Panc1 (cell line): Measurements from ENCODE around the gene SCN3B. TPM values are rescaled to one million over a fixed set of nuclear protein-coding genes. Genes with fewer than 3 reads are reported as not detected.

Source experiments
- ATAC-seq: fragments of 200-7000 bp; cut with Tn5 transposase; 2 replicates; pipeline ENCODE4 v1.9.1; 2020; ENCODE audit warnings: mild to moderate bottlenecking, moderate library complexity
- BruUV-seq: library from RNA; stranded (reverse); fragments of 400-500 nt; replicated peaks from 2 replicates; lab custom pipeline; 2021; lab: Mats Ljungman, UMichigan
- CTCF ChIA-PET: fragments of 300-600 bp; sonication (Branson Sonifier 250); formaldehyde crosslinking; loops from one replicate; lab custom pipeline; 2022; ENCODE audit warnings: antibody characterized with exemption; lab: Charles Lee
- POLR2A ChIA-PET: fragments of 300-600 bp; sonication (Branson Sonifier 250); formaldehyde crosslinking; loops from one replicate; lab custom pipeline; 2022; ENCODE audit warnings: antibody characterized with exemption; lab: Charles Lee
- DNase-seq: peaks from one replicate; pipeline ENCODE4 v3.0.0-alpha.2; 2010; ENCODE audit warnings: low read depth, low spot score
- H3K27ac ChIP-seq: 2 replicates; pipeline ENCODE4 v1.5.1; 2011; ENCODE audit warnings: mild to moderate bottlenecking, low read length, inconsistent platforms
- H3K27me3 ChIP-seq: fragments of 200-500 bp; sonication (Bioruptor generic); 2 replicates; pipeline ENCODE4 v1.6.0; 2014; ENCODE audit warnings: low read length, inconsistent platforms; ENCODE audit not compliant: control insufficient read depth, insufficient read depth
- H3K36me3 ChIP-seq: fragments of 200-500 bp; sonication (Bioruptor generic); 2 replicates; pipeline ENCODE4 v1.5.1; 2014; ENCODE audit warnings: inconsistent platforms, mild to moderate bottlenecking, low read length, moderate library complexity; ENCODE audit not compliant: control insufficient read depth, insufficient read depth
- H3K4me1 ChIP-seq: 2 replicates; pipeline ENCODE4 v1.5.1; 2011; ENCODE audit warnings: inconsistent platforms, mild to moderate bottlenecking, low read length, moderate library complexity; ENCODE audit not compliant: control insufficient read depth, insufficient read depth
- H3K4me3 ChIP-seq, 2 experiments: 2 replicates each; pipeline ENCODE4 v1.5.1; 2011 to 2012; ENCODE audit warnings: low read depth in 2 of 2, low read length in 2 of 2, mild to moderate bottlenecking in 2 of 2, inconsistent platforms in 1 of 2, moderate library complexity in 1 of 2
- H3K9me3 ChIP-seq: fragments of 200-500 bp; sonication (Bioruptor generic); 2 replicates; pipeline ENCODE4 v1.5.1; 2014; ENCODE audit warnings: low read depth, mild to moderate bottlenecking, inconsistent platforms, low read length, moderate library complexity; ENCODE audit not compliant: control insufficient read depth, insufficient read depth
- POLR2AphosphoS5 ChIP-seq: IDR thresholded peaks from 2 replicates; pipeline ENCODE4 v1.6.1; 2012; ENCODE audit warnings: mild to moderate bottlenecking, low read depth, low read length, moderate library complexity
- SIN3A ChIP-seq: IDR thresholded peaks from 2 replicates; pipeline ENCODE4 v1.6.1; 2012; ENCODE audit warnings: low read depth, mild to moderate bottlenecking, low read length, moderate library complexity, borderline replicate concordance; ENCODE audit not compliant: insufficient read depth
- TCF7L2 ChIP-seq: IDR thresholded peaks from 2 replicates; pipeline ENCODE4 v1.6.1; 2011; ENCODE audit warnings: mild to moderate bottlenecking, low read depth, low read length, inconsistent platforms
- in situ Hi-C: cut with HindIII; loops from 2 replicates; pipeline ENCODE4 v1.10.0; 2016; ENCODE audit warnings: low sequenced_read_pairs, low pct_unique_long_range_greater_than_20kb
- intact Hi-C: fragments of 100-400 bp; cut with micrococcal nuclease; formaldehyde crosslinking; loops from one replicate; pipeline ENCODE4 v1.10.0; 2022; ENCODE audit not compliant: unreplicated experiment
- total RNA-seq: library from RNA; stranded (reverse); gene quantifications from one replicate; pipeline ENCODE4 v1.2.1, GENCODE V29; 2021; ENCODE audit not compliant: unreplicated experiment
- TF ChIP-seq, protein P1 (sequence below): fragments of 450-650 bp; IDR thresholded peaks from 2 replicates; pipeline ENCODE4 v1.5.1; 2017; ENCODE audit warnings: mild to moderate bottlenecking
- TF ChIP-seq, protein P2 (sequence below), 2 experiments: IDR thresholded peaks; 2 replicates each; pipeline ENCODE4 v1.6.1; 2011 to 2012; ENCODE audit warnings: low read depth in 2 of 2, control low read depth in 1 of 2, low read length in 1 of 2, mild to moderate bottlenecking in 1 of 2, moderate library complexity in 1 of 2; ENCODE audit not compliant: insufficient read depth in 1 of 2

The SCN3B gene
- total RNA-seq, 1 experiment from 2014 or later = 0.10 TPM

GRCh38 chr11:123695231-123695630 is 40.8 kb upstream of the SCN3B start:
- POLR2A ChIA-PET = no interaction called here
- CTCF ChIA-PET = interaction anchor here (0.6 kb wide), 2 partner anchors 37 to 1582 kb away, joined by 3 to 5 read pairs; no protein-coding TSS in a partner anchor

DNA sequence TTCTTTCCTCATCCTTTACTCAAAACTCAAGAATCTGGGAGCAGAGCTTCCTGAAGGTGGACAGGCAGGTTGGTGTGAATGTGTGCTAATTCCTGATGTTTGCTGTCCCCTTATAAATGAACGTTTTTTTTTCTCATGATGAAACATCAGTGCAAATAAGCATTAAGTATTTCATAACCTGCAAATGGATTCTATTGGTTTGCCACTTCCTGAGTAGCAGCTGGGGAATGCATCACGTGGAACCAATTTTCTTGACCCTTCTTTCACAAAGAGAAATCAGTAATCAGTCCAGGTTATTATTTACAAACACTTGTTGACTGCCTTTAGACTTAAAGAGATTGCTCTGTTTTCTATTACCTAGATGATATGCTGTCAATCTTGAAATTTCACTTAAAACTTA is 40.1 kb upstream of the SCN3B start:
- in situ Hi-C loops (no loop called here), intact Hi-C loops (no loop called here)
- no peak overlapping the region for H3K27ac ChIP-seq
- ChIA-PET POLR2A (no interaction called here), CTCF (no interaction called here)
- BruUV-seq = no TSS peak
- no peaks in the 10 kb centered on the region for H3K9me3 ChIP-seq
- ATAC-seq = no peak
- H3K36me3 ChIP-seq = no peaks in the 10 kb centered on the region
- H3K4me3 ChIP-seq = no peak overlapping the region
- TF ChIP-seq TCF7L2 (no peak), SIN3A (no peak)
- TF ChIP-seq, protein P1, sequence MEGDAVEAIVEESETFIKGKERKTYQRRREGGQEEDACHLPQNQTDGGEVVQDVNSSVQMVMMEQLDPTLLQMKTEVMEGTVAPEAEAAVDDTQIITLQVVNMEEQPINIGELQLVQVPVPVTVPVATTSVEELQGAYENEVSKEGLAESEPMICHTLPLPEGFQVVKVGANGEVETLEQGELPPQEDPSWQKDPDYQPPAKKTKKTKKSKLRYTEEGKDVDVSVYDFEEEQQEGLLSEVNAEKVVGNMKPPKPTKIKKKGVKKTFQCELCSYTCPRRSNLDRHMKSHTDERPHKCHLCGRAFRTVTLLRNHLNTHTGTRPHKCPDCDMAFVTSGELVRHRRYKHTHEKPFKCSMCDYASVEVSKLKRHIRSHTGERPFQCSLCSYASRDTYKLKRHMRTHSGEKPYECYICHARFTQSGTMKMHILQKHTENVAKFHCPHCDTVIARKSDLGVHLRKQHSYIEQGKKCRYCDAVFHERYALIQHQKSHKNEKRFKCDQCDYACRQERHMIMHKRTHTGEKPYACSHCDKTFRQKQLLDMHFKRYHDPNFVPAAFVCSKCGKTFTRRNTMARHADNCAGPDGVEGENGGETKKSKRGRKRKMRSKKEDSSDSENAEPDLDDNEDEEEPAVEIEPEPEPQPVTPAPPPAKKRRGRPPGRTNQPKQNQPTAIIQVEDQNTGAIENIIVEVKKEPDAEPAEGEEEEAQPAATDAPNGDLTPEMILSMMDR = no peak
- H3K27me3 ChIP-seq = peaks cover 42% of the 10 kb centered on the region
- H3K4me1 ChIP-seq = no peaks in the 10 kb centered on the region
- DNase-seq = no peak

More at GRCh38 chr11:123695231-123695630, 40.8 kb upstream of the SCN3B start:
- DNase-seq (no peak), ATAC-seq (no peak)
- H3K9me3 ChIP-seq = no peaks in the 10 kb centered on the region
- no peaks in the 10 kb centered on the region for H3K36me3 ChIP-seq
- H3K27me3 ChIP-seq = peaks cover 36% of the 10 kb centered on the region
- H3K4me3 ChIP-seq = no peak overlapping the region
- intact Hi-C loops = no loop called here
- TF ChIP-seq, protein P2, sequence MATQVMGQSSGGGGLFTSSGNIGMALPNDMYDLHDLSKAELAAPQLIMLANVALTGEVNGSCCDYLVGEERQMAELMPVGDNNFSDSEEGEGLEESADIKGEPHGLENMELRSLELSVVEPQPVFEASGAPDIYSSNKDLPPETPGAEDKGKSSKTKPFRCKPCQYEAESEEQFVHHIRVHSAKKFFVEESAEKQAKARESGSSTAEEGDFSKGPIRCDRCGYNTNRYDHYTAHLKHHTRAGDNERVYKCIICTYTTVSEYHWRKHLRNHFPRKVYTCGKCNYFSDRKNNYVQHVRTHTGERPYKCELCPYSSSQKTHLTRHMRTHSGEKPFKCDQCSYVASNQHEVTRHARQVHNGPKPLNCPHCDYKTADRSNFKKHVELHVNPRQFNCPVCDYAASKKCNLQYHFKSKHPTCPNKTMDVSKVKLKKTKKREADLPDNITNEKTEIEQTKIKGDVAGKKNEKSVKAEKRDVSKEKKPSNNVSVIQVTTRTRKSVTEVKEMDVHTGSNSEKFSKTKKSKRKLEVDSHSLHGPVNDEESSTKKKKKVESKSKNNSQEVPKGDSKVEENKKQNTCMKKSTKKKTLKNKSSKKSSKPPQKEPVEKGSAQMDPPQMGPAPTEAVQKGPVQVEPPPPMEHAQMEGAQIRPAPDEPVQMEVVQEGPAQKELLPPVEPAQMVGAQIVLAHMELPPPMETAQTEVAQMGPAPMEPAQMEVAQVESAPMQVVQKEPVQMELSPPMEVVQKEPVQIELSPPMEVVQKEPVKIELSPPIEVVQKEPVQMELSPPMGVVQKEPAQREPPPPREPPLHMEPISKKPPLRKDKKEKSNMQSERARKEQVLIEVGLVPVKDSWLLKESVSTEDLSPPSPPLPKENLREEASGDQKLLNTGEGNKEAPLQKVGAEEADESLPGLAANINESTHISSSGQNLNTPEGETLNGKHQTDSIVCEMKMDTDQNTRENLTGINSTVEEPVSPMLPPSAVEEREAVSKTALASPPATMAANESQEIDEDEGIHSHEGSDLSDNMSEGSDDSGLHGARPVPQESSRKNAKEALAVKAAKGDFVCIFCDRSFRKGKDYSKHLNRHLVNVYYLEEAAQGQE (IDR thresholded peaks at IDR 0.05; ENCODE audit: insufficient read depth in 1 of 2, low read depth in 2 of 2, low read length in 1 of 2) = no peak
- TF ChIP-seq, protein P1 = no peak
- TF ChIP-seq TCF7L2 (no peak), SIN3A (no peak), POLR2AphosphoS5 (no peak)
- no peak overlapping the region for H3K27ac ChIP-seq
- in situ Hi-C loops = no loop called here
- BruUV-seq = no TSS peak
- no peaks in the 10 kb centered on the region for H3K4me1 ChIP-seq
